ENCODE results near the gene KCNS3.

KCNS3 gene

DNA sequence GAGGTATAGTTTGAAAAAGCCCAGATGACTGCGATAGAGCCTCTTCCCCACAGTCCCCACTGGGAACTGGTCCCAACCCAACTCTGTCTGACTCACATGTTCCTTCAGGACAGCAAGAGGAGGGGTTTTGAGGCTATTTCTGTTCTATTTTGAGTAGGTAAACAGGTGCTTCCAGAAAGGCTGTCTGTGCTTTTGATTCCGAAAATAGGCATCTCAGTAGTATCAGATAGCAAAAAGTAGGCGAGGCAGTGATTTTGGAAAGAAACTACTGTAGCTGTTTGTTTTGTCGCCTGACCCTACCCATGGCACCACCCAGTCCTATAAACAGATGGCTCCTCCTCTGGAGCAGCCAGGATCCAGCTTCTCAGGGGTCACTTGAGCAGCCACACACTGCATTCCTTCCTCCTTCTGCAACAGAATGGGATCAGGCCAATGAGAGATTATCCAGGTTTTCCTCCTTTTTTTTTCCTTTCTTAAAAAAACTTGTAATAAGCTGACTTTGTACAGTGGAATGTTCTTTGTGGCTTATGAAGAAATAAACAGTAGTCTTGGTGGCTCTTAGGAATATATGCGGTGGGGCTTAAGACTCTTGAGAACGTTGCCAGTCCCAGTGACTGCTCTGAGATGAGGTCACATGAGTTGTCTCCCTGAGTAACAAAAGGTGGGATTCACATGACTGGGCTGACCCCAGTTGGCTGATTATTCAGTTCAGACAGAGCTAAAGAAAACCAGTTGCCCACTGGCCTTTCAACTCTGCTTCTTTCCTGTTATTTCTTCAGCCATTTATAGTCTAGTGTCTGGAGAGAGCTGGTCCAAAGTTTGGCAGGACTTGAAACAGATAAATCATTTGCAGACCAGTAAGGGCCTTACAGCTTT, 98.6 kb downstream of the KCNS3 start:
- Histone ChIP-seq H4K8ac (ENCODE audit: low read length) (no peak overlapping the region), H2AFZ (ENCODE audit: low read depth, low read length) (no peak overlapping the region), H3K27me3 (ENCODE audit: control insufficient read depth in 1 of 2, insufficient read depth in 1 of 2, low read length in 2 of 2) (peaks cover 0 to 24% of the 10 kb centered on the region in 2 experiments), H3K4ac (ENCODE audit: low read depth in 1 of 2, low read length in 2 of 2) (peak overlapping the region; percentile 81 to 90), H3K79me1 (replicated peaks; ENCODE audit: low read length, poor library complexity, severe bottlenecking) (no peaks in the 10 kb centered on the region), H3K36me3 (ENCODE audit: control insufficient read depth in 1 of 2, insufficient read depth in 2 of 2, low read depth in 1 of 2, low read length in 2 of 2) (no peaks in the 10 kb centered on the region), H3K23ac (ENCODE audit: low read length in 2 of 2) (no peak overlapping the region), H2AK5ac (ENCODE audit: low read length, severe bottlenecking) (peak overlapping the region; percentile 65), H3K4me2 (ENCODE audit: low read length, poor library complexity, severe bottlenecking) (peak overlapping the region; percentile 52), H3K9ac (ENCODE audit: low read length) (peak overlapping the region; percentile 57), H3K14ac (ENCODE audit: low read length in 2 of 2) (no peak overlapping the region), H3K4me1 (ENCODE audit: control insufficient read depth, insufficient read depth, low read depth, low read length) (peaks cover 10% of the 10 kb centered on the region), H2BK12ac (ENCODE audit: low read length in 2 of 2) (peak overlapping the region in 1 of 2 experiments; percentile 50), H2BK15ac (ENCODE audit: low read depth, poor library complexity, severe bottlenecking) (no peak overlapping the region), H3K9me3 (ENCODE audit: control insufficient read depth, low read length) (no peaks in the 10 kb centered on the region), H4K91ac (ENCODE audit: low read length) (peak overlapping the region; percentile 31), H3K18ac (ENCODE audit: low read depth in 1 of 2, low read length in 2 of 2) (peak overlapping the region; percentile 42 to 79), H2BK120ac (ENCODE audit: low read depth, low read length) (no peak overlapping the region), H3K27ac (ENCODE audit: low read length, poor library complexity, severe bottlenecking) (peak overlapping the region; percentile 89), H3K4me3 (ENCODE audit: insufficient read depth in 1 of 2, low read depth in 1 of 2, low read length in 2 of 2) (peak overlapping the region in 1 of 2 experiments; percentile 35), H2BK5ac (ENCODE audit: low read depth, low read length, poor library complexity, severe bottlenecking) (peak overlapping the region; percentile 3)
- peak; percentile 100 for DNase-seq
- 7% methylated on average over 5 of the region's 6 CpGs for WGBS

DNA sequence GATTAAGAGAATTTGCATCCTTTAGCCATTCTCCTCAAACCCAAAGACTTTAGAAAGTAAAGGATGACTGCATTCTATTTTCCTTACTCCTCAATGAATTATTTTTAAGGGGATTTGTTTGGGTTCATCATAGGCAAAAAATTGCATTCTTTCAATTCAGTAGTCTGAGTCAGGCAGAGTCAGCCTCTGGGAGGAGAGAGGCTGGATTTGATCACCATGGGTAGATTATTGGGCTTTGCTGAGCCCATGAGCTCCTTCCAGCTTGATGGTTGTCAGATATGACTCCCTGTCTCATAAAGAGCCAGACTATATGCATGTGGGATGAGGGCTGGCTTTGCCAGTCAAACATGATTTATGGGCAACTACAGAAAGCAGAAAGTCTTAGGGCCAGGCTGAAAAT, 101.2 kb downstream of the KCNS3 start:
- no peak overlapping the region for H3K27ac ChIP-seq (ENCODE audit: low read length, poor library complexity, severe bottlenecking)
- no peak overlapping the region for H3K23ac ChIP-seq (ENCODE audit: low read length in 2 of 2)
- H3K4me1 ChIP-seq (ENCODE audit: control insufficient read depth, insufficient read depth, low read depth, low read length): peaks cover 10% of the 10 kb centered on the region
- H2AFZ ChIP-seq (ENCODE audit: low read depth, low read length): no peak overlapping the region
- no peak overlapping the region for H2BK120ac ChIP-seq (ENCODE audit: low read depth, low read length)
- peak overlapping the region; percentile 45 to 68 for H3K18ac ChIP-seq (ENCODE audit: low read depth in 1 of 2, low read length in 2 of 2)
- H3K4ac ChIP-seq (ENCODE audit: low read depth in 1 of 2, low read length in 2 of 2): no peak overlapping the region
- H4K8ac ChIP-seq (ENCODE audit: low read length): peak overlapping the region; percentile 12
- H3K36me3 ChIP-seq (ENCODE audit: control insufficient read depth in 1 of 2, insufficient read depth in 2 of 2, low read depth in 1 of 2, low read length in 2 of 2): no peaks in the 10 kb centered on the region
- no peak overlapping the region for H3K4me2 ChIP-seq (ENCODE audit: low read length, poor library complexity, severe bottlenecking)
- H3K9ac ChIP-seq (ENCODE audit: low read length): no peak overlapping the region
- peak overlapping the region; percentile 65 to 69 for H2BK12ac ChIP-seq (ENCODE audit: low read length in 2 of 2)
- H3K27me3 ChIP-seq (ENCODE audit: control insufficient read depth in 1 of 2, insufficient read depth in 1 of 2, low read length in 2 of 2): peaks cover 0 to 5% of the 10 kb centered on the region in 2 experiments
- no peak overlapping the region for H2BK15ac ChIP-seq (ENCODE audit: low read depth, poor library complexity, severe bottlenecking)
- no peaks in the 10 kb centered on the region for H3K9me3 ChIP-seq (ENCODE audit: control insufficient read depth, low read length)
- H3K14ac ChIP-seq (ENCODE audit: low read length in 2 of 2): no peak overlapping the region
- H3K4me3 ChIP-seq (ENCODE audit: insufficient read depth in 1 of 2, low read depth in 1 of 2, low read length in 2 of 2): no peak overlapping the region
- no peak overlapping the region for H2BK5ac ChIP-seq (ENCODE audit: low read depth, low read length, poor library complexity, severe bottlenecking)
- DNase-seq: peak; percentile 26
- H2AK5ac ChIP-seq (ENCODE audit: low read length, severe bottlenecking): peak overlapping the region; percentile 3
- H4K91ac ChIP-seq (ENCODE audit: low read length): peak overlapping the region; percentile 3
- H3K79me1 ChIP-seq (replicated peaks; ENCODE audit: low read length, poor library complexity, severe bottlenecking): no peaks in the 10 kb centered on the region

DNA sequence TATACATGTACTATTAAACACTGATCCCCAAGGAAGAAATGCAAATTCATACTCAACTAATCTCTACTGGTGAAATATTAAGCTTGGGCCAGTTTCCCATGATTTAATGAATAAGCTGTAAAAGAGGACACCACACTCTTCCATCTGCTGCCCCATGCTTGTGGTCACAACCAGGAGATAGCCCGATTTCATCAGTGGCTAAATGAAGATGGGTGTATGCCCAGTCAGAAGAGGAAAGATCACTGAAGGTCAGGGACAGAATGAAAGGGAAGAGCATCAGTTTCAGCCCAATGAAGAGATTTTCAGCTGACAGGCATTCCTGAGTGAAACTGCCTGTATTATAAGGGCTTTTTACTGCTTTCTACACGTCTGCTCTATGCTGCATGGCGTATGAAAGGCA, 103.5 kb downstream of the KCNS3 start:
- no peak overlapping the region for H2BK15ac ChIP-seq (ENCODE audit: low read depth, poor library complexity, severe bottlenecking)
- no peak overlapping the region for H3K23ac ChIP-seq (ENCODE audit: low read length in 2 of 2)
- no peaks in the 10 kb centered on the region for H3K36me3 ChIP-seq (ENCODE audit: control insufficient read depth in 1 of 2, insufficient read depth in 2 of 2, low read depth in 1 of 2, low read length in 2 of 2)
- no peaks in the 10 kb centered on the region for H3K27me3 ChIP-seq (ENCODE audit: control insufficient read depth in 1 of 2, insufficient read depth in 1 of 2, low read length in 2 of 2)
- H2BK5ac ChIP-seq (ENCODE audit: low read depth, low read length, poor library complexity, severe bottlenecking): no peak overlapping the region
- no peak overlapping the region for H2AK5ac ChIP-seq (ENCODE audit: low read length, severe bottlenecking)
- no peak overlapping the region for H4K91ac ChIP-seq (ENCODE audit: low read length)
- no peaks in the 10 kb centered on the region for H3K79me1 ChIP-seq (replicated peaks; ENCODE audit: low read length, poor library complexity, severe bottlenecking)
- no peak overlapping the region for H2AFZ ChIP-seq (ENCODE audit: low read depth, low read length)
- H3K4me3 ChIP-seq (ENCODE audit: insufficient read depth in 1 of 2, low read depth in 1 of 2, low read length in 2 of 2): no peak overlapping the region
- no peak overlapping the region for H3K18ac ChIP-seq (ENCODE audit: low read depth in 1 of 2, low read length in 2 of 2)
- H2BK120ac ChIP-seq (ENCODE audit: low read depth, low read length): no peak overlapping the region
- no peak overlapping the region for H3K14ac ChIP-seq (ENCODE audit: low read length in 2 of 2)
- H2BK12ac ChIP-seq (ENCODE audit: low read length in 2 of 2): no peak overlapping the region
- no peaks in the 10 kb centered on the region for H3K9me3 ChIP-seq (ENCODE audit: control insufficient read depth, low read length)
- no peak overlapping the region for H3K4me2 ChIP-seq (ENCODE audit: low read length, poor library complexity, severe bottlenecking)
- no peak overlapping the region for H4K8ac ChIP-seq (ENCODE audit: low read length)
- H3K27ac ChIP-seq (ENCODE audit: low read length, poor library complexity, severe bottlenecking): no peak overlapping the region
- DNase-seq: no peak
- 83% methylated on average over 2 of the region's 3 CpGs for WGBS
- H3K9ac ChIP-seq (ENCODE audit: low read length): no peak overlapping the region
- peaks cover 5% of the 10 kb centered on the region for H3K4me1 ChIP-seq (ENCODE audit: control insufficient read depth, insufficient read depth, low read depth, low read length)
- H3K4ac ChIP-seq (ENCODE audit: low read depth in 1 of 2, low read length in 2 of 2): no peak overlapping the region
